Fibroblast of skin of right quadriceps (primary cell): ENCODE results near the gene PABPN1L.

ENCODE experiments used
- DNase-seq: peaks from one replicate; pipeline ENCODE4 v3.0.0-alpha.2; 2013

Gene PABPN1L

GRCh38 chr16:88865742-88866141 is 718 bp downstream of the PABPN1L start:
- no peak for DNase-seq

GRCh38 chr16:88865310-88865709 is 1.1 kb downstream of the PABPN1L start:
- no peak for DNase-seq

GRCh38 chr16:88864521-88864920 is 1.9 kb downstream of the PABPN1L start:
- DNase-seq: no peak

- no peak for DNase-seq
Observed at GRCh38 chr16:88864099-88864498, 2.4 kb downstream of the PABPN1L start.

GRCh38 chr16:88863426-88863825 is 3.0 kb downstream of the PABPN1L start:
- no peak for DNase-seq

- no peak for DNase-seq
Observed at GRCh38 chr16:88862968-88863367, 3.5 kb downstream of the PABPN1L start.

GRCh38 chr16:88861359-88861758 is 5.1 kb downstream of the PABPN1L start:
- no peak for DNase-seq

- DNase-seq: no peak
Observed at GRCh38 chr16:88859381-88860091, 6.9 kb downstream of the PABPN1L start.

- peak; percentile 63 for DNase-seq
Observed at GRCh38 chr16:88857728-88858339, 8.6 kb downstream of the PABPN1L start.

GRCh38 chr16:88856828-88857727 is 9.4 kb downstream of the PABPN1L start, which contains the start of the genes GALNS and TRAPPC2L:
Gene GALNS (minus strand): TSS chr16:88856947. CDS start chr16:88856877, 70 bp downstream.
Gene TRAPPC2L (plus strand): TSS chr16:88857127. CDS start chr16:88857151, 24 bp downstream.
- DNase-seq: peak; percentile 93

GRCh38 chr16:88856122-88856827 is 10.2 kb downstream of the PABPN1L start:
- DNase-seq: no peak

- DNase-seq: no peak
Observed at GRCh38 chr16:88855736-88856121, 10.7 kb downstream of the PABPN1L start.

GRCh38 chr16:88855176-88855575 is 11.3 kb downstream of the PABPN1L start:
- DNase-seq: no peak

- no peak for DNase-seq
Observed at GRCh38 chr16:88854306-88855111, 12.0 kb downstream of the PABPN1L start.

- DNase-seq: no peak
Observed at GRCh38 chr16:88853325-88853941, 13.0 kb downstream of the PABPN1L start.

GRCh38 chr16:88851616-88852015 is 14.8 kb downstream of the PABPN1L start:
- no peak for DNase-seq

GRCh38 chr16:88850531-88851199 is 15.8 kb downstream of the PABPN1L start:
- no peak for DNase-seq

- no peak for DNase-seq
Observed at GRCh38 chr16:88848557-88848956, 17.9 kb downstream of the PABPN1L start.

GRCh38 chr16:88847654-88848053 is 18.8 kb downstream of the PABPN1L start:
- no peak for DNase-seq

GRCh38 chr16:88846088-88846487 is 20.4 kb downstream of the PABPN1L start:
- DNase-seq: no peak
